OCI-LY7 (cell line): ENCODE measurements around the gene TAS2R10. TPM values are rescaled to one million over a fixed set of nuclear protein-coding genes. Genes with fewer than 3 reads are reported as not detected.

Experiments used
- BruUV-seq: library from RNA; stranded (reverse); fragments of 400-500 nt; replicated peaks from 2 replicates; lab custom pipeline; 2021; lab: Mats Ljungman, UMichigan
- CTCF ChIA-PET: fragments of 300-600 bp; sonication (Branson Sonifier 250); formaldehyde crosslinking; loops from one replicate; lab custom pipeline; 2022; ENCODE audit warnings: antibody characterized with exemption; ENCODE audit not compliant: unreplicated experiment; lab: Charles Lee
- POLR2A ChIA-PET: fragments of 300-600 bp; sonication (Branson Sonifier 250); formaldehyde crosslinking; loops from one replicate; lab custom pipeline; 2022; ENCODE audit warnings: antibody characterized with exemption; lab: Charles Lee
- DNase-seq: peaks from one replicate; pipeline ENCODE4 v3.0.0-alpha.2; 2015; ENCODE audit warnings: low spot score
- H2AFZ ChIP-seq: fragments of 200-600 bp; sonication (generic), shearing (Covaris generic); 2 replicates; pipeline ENCODE4 v1.6.1; 2014; ENCODE audit warnings: mild to moderate bottlenecking, antibody characterized with exemption, low read length, moderate library complexity
- H3K27ac ChIP-seq: fragments of 200-600 bp; sonication (generic); 2 replicates; pipeline ENCODE4 v1.5.1; 2014; ENCODE audit warnings: mixed run types, low read depth, mild to moderate bottlenecking, moderate library complexity, low read length, inconsistent platforms; ENCODE audit not compliant: poor library complexity, severe bottlenecking
- H3K36me3 ChIP-seq: fragments of 200-600 bp; sonication (generic); 2 replicates; pipeline ENCODE4 v1.6.1; 2014; ENCODE audit warnings: mild to moderate bottlenecking, antibody characterized with exemption, low read length, moderate library complexity, mixed read lengths; ENCODE audit not compliant: insufficient read depth
- H3K4me1 ChIP-seq: fragments of 200-600 bp; sonication (generic); 2 replicates; pipeline ENCODE4 v1.5.1; 2014; ENCODE audit warnings: mild to moderate bottlenecking, low read length; ENCODE audit not compliant: insufficient read depth, poor library complexity, severe bottlenecking
- H3K4me2 ChIP-seq: fragments of 200-600 bp; sonication (generic); 2 replicates; pipeline ENCODE4 v1.6.1; 2014; ENCODE audit warnings: mild to moderate bottlenecking, low read length
- H3K4me3 ChIP-seq: fragments of 200-600 bp; sonication (generic); 2 replicates; pipeline ENCODE4 v1.5.1; 2014; ENCODE audit warnings: mild to moderate bottlenecking, low read depth, low read length; ENCODE audit not compliant: poor library complexity, severe bottlenecking
- H3K79me2 ChIP-seq: fragments of 200-600 bp; sonication (generic); 2 replicates; pipeline ENCODE4 v1.6.1; 2016; ENCODE audit warnings: low read depth, mild to moderate bottlenecking, low read length, moderate library complexity, mixed read lengths; ENCODE audit not compliant: insufficient read depth
- H3K9me2 ChIP-seq: fragments of 200-600 bp; sonication (generic); 2 replicates; pipeline ENCODE4 v1.6.1; 2016; ENCODE audit warnings: mild to moderate bottlenecking, low read length, mixed read lengths; ENCODE audit not compliant: insufficient read depth
- H3K9me3 ChIP-seq: fragments of 200-600 bp; sonication (generic); 2 replicates; pipeline ENCODE4 v1.6.1; 2014; ENCODE audit warnings: mild to moderate bottlenecking, mixed run types, low read length, mixed read lengths
- H4K20me1 ChIP-seq: fragments of 200-600 bp; sonication (generic); 2 replicates; pipeline ENCODE4 v1.6.1; 2014; ENCODE audit warnings: mild to moderate bottlenecking, antibody characterized with exemption, low read length, moderate library complexity, mixed read lengths; ENCODE audit not compliant: insufficient read depth
- CTCF ChIP-seq: fragments of 200-600 bp; sonication (generic); conservative IDR thresholded peaks from 2 replicates; pipeline ENCODE4 v1.5.1; 2014; ENCODE audit warnings: mild to moderate bottlenecking, antibody characterized with exemption, low read length, moderate library complexity, mixed read lengths
- EZH2phosphoT487 ChIP-seq: fragments of 200-600 bp; sonication (generic); IDR thresholded peaks from 2 replicates; pipeline ENCODE4 v1.6.1; 2018; ENCODE audit warnings: low read depth, borderline replicate concordance, mild to moderate bottlenecking, mixed run types, antibody characterized with exemption, low read length, moderate library complexity, mixed read lengths
- intact Hi-C: fragments of 100-400 bp; cut with micrococcal nuclease; formaldehyde crosslinking; loops from one replicate; pipeline ENCODE4 v1.10.0; 2022; ENCODE audit not compliant: unreplicated experiment
- total RNA-seq, 2 experiments: library from RNA; depleted of rRNA in 1 of 2; stranded (reverse); fragments of >200 nt in 1 of 2; shearing (Covaris generic) in 1 of 2; gene quantifications; 2 replicates each; pipeline ENCODE4 v1.2.3, GENCODE V29; 2014 to 2022

The TAS2R10 gene
- total RNA-seq, 2 experiments from 2014 or later: 0.50 TPM; not detected in 1

- Histone ChIP-seq H3K4me2 (no peak overlapping the region), H3K4me1 (no peaks in the 10 kb centered on the region), H2AFZ (no peak overlapping the region), H4K20me1 (no peaks in the 10 kb centered on the region), H3K4me3 (no peak overlapping the region), H3K27ac (no peak overlapping the region), H3K36me3 (no peaks in the 10 kb centered on the region), H3K9me3 (no peaks in the 10 kb centered on the region), H3K79me2 (no peaks in the 10 kb centered on the region), H3K9me2 (no peaks in the 10 kb centered on the region)
- no peak for DNase-seq
- no TSS peak for BruUV-seq
- POLR2A ChIA-PET: interaction anchor here (0.6 to 0.7 kb wide), 2 partner anchors 13 to 700 kb away, joined by 3 to 6 read pairs; no protein-coding TSS in a partner anchor
- intact Hi-C loops: no loop called here
- CTCF ChIA-PET: no interaction called here
- TF ChIP-seq CTCF (no peak), EZH2phosphoT487 (no peak)
Measured at GRCh38 chr12:10867381-10867780, 41.2 kb upstream of the TAS2R10 start.

- TF ChIP-seq CTCF (no peak), EZH2phosphoT487 (no peak)
- no peak overlapping the region for H3K4me3 ChIP-seq
- ChIA-PET CTCF (no interaction called here), POLR2A (no interaction called here)
- DNase-seq: no peak
- no peak overlapping the region for H3K4me2 ChIP-seq
- no peaks in the 10 kb centered on the region for H3K36me3 ChIP-seq
- no TSS peak for BruUV-seq
- no peaks in the 10 kb centered on the region for H3K79me2 ChIP-seq
- H4K20me1 ChIP-seq: no peaks in the 10 kb centered on the region
- no peak overlapping the region for H2AFZ ChIP-seq
- H3K9me2 ChIP-seq: no peaks in the 10 kb centered on the region
- intact Hi-C loops: no loop called here
- no peak overlapping the region for H3K27ac ChIP-seq
- H3K4me1 ChIP-seq: no peaks in the 10 kb centered on the region
- no peaks in the 10 kb centered on the region for H3K9me3 ChIP-seq
Measured at GRCh38 chr12:10863512-10864218, 37.5 kb upstream of the TAS2R10 start.

- TF ChIP-seq CTCF (no peak), EZH2phosphoT487 (no peak)
- Histone ChIP-seq H3K79me2 (no peaks in the 10 kb centered on the region), H4K20me1 (no peaks in the 10 kb centered on the region), H3K4me3 (no peak overlapping the region), H3K9me3 (no peaks in the 10 kb centered on the region), H3K4me2 (no peak overlapping the region), H2AFZ (no peak overlapping the region), H3K36me3 (no peaks in the 10 kb centered on the region), H3K27ac (no peak overlapping the region), H3K9me2 (no peaks in the 10 kb centered on the region), H3K4me1 (no peaks in the 10 kb centered on the region)
- no peak for DNase-seq
- BruUV-seq: no TSS peak
- POLR2A ChIA-PET: no interaction called here
- intact Hi-C loops: no loop called here
- CTCF ChIA-PET: no interaction called here
Measured at GRCh38 chr12:10861366-10861765, 35.2 kb upstream of the TAS2R10 start.
